Thyroid gland (tissue), 4 donors: Measurements from ENCODE around the gene ALPG. TPM values are rescaled to one million over a fixed set of nuclear protein-coding genes. Genes with fewer than 3 reads are reported as not detected.
"Not testable (repeated sequence)": the region's sequence is repeated elsewhere in the genome, so short reads cannot be mapped to it uniquely, and the experiment has no call there.

ENCODE experiments used
- DNase-seq, 2 donors: peaks; one replicate each; pipeline ENCODE4 v3.0.0-alpha.2; 2019
- H3K27ac ChIP-seq, 3 donors: fragments of 200-600 bp; sonication (generic); 1 replicate in 2 of 3; 2 replicates in 1 of 3; pipeline ENCODE4 v1.5.1; 2016 to 2019; ENCODE audit warnings: mild to moderate bottlenecking in 1 of 3, moderate library complexity in 1 of 3
- H3K27me3 ChIP-seq: fragments of 200-600 bp; sonication (generic); one replicate; pipeline ENCODE4 v1.5.1; 2019
- H3K36me3 ChIP-seq, 2 donors: fragments of 200-600 bp; sonication (generic); one replicate each; pipeline ENCODE4 v1.5.1; 2016 to 2019
- H3K4me1 ChIP-seq, 2 donors: fragments of 200-600 bp; sonication (generic); one replicate each; pipeline ENCODE4 v1.5.1; 2017 to 2019
- H3K4me3 ChIP-seq, 3 donors: fragments of 200-600 bp; sonication (generic); replicated peaks in 1 of 3; 1 replicate in 2 of 3; 2 replicates in 1 of 3; pipeline ENCODE4 v1.5.1; 2016; ENCODE audit warnings: mild to moderate bottlenecking in 1 of 3
- H3K9me3 ChIP-seq: fragments of 200-600 bp; sonication (generic); one replicate; pipeline ENCODE4 v1.5.1; 2017
- POLR2A ChIP-seq, 2 donors: fragments of 450-650 bp; IDR thresholded peaks; one replicate each; pipeline ENCODE4 v1.6.1; 2017; ENCODE audit warnings: antibody characterized with exemption in 2 of 2, mild to moderate bottlenecking in 2 of 2, moderate library complexity in 1 of 2
- WGBS, 2 donors: methylation state at CpG; one replicate each; pipeline ENCODE4 v1.1.5; 2017; 5-methylcytosine and 5-hydroxymethylcytosine counted together
- intact Hi-C: fragments of 100-400 bp; cut with DNase I; formaldehyde crosslinking; loops from one replicate; pipeline ENCODE4 v1.15.1; 2023
- total RNA-seq, 4 donors: library from RNA; depleted of rRNA; stranded (reverse); fragments of >200 nt; gene quantifications; one replicate each; pipeline ENCODE4 v1.2.3, GENCODE V29; 2016
- TF ChIP-seq, protein P1 (sequence below), 6 experiments: fragments of 200-600 bp in 3 of 6; fragments of 450-650 bp in 3 of 6; sonication (generic) in 3 of 6; IDR thresholded peaks; one replicate each; pipeline ENCODE4 v1.5.1; 2016 to 2019; ENCODE audit warnings: antibody characterized with exemption in 6 of 6, mild to moderate bottlenecking in 2 of 6, inconsistent platforms in 1 of 6, moderate library complexity in 1 of 6

Gene ALPG
- total RNA-seq, 4 donors from 2014 or later = not detected

DNA sequence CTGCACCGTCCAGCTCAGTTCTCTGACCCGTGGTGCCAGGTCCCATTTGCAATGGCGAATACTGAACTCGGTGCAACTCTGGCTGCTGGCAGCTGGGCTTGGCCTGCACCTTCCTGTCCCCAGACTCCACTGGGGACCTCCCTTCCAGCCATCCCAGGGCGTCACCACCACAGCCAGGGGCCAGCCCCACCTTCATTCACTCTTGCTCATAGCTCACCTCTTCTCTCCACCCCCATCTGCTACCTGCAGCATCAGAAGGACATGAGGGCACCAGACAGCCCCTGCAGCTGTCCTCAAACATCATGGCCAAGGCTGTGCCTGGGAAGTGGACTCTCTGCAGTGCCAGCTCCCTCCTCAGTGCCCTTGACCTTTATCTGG lies 33.1 kb downstream of the ALPG start:
- intact Hi-C loops = loop anchor here (5.0 kb wide), 2 partner anchors 532 to 582 kb away; no protein-coding TSS in a partner anchor
- no peak for DNase-seq
- 86% methylated on average over 1 of the region's 5 CpGs; no CpG with 5 or more reads in 1 of the 2 donors for WGBS, 2 donors

GRCh38 chr2:232440220-232441018 lies 33.8 kb downstream of the ALPG start:
- TF ChIP-seq, protein P1, sequence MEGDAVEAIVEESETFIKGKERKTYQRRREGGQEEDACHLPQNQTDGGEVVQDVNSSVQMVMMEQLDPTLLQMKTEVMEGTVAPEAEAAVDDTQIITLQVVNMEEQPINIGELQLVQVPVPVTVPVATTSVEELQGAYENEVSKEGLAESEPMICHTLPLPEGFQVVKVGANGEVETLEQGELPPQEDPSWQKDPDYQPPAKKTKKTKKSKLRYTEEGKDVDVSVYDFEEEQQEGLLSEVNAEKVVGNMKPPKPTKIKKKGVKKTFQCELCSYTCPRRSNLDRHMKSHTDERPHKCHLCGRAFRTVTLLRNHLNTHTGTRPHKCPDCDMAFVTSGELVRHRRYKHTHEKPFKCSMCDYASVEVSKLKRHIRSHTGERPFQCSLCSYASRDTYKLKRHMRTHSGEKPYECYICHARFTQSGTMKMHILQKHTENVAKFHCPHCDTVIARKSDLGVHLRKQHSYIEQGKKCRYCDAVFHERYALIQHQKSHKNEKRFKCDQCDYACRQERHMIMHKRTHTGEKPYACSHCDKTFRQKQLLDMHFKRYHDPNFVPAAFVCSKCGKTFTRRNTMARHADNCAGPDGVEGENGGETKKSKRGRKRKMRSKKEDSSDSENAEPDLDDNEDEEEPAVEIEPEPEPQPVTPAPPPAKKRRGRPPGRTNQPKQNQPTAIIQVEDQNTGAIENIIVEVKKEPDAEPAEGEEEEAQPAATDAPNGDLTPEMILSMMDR (IDR thresholded peaks at IDR 0.05) = peak; percentile 68 to 97 (median 92)
- peak; percentile 84 to 86 for DNase-seq
- not testable (repeated sequence) for H3K9me3 ChIP-seq, H3K4me1 ChIP-seq, H3K27ac ChIP-seq, H3K27me3 ChIP-seq, H3K36me3 ChIP-seq, H3K4me3 ChIP-seq
- 16 to 27% methylated on average over 7 to 13 of the region's 16 CpGs for WGBS, 2 donors
- intact Hi-C loops = loop anchor here (5.0 kb wide), 1 partner anchor 533 kb away; no protein-coding TSS in a partner anchor

More for the DNA sequence above, 33.1 kb downstream of the ALPG start:
- peaks cover 0 to under 1% of the 10 kb centered on the region in 2 donors for H3K4me1 ChIP-seq
- no peak overlapping the region for H3K27ac ChIP-seq
- H3K9me3 ChIP-seq = no peaks in the 10 kb centered on the region
- TF ChIP-seq, protein P1 (IDR thresholded peaks at IDR 0.05) = peak in 1 of 6 experiments; percentile 36
- TF ChIP-seq POLR2A (IDR thresholded peaks at IDR 0.05) = no peak
- H3K27me3 ChIP-seq = no peaks in the 10 kb centered on the region
- no peaks in the 10 kb centered on the region for H3K36me3 ChIP-seq
- H3K4me3 ChIP-seq = no peak overlapping the region

DNA sequence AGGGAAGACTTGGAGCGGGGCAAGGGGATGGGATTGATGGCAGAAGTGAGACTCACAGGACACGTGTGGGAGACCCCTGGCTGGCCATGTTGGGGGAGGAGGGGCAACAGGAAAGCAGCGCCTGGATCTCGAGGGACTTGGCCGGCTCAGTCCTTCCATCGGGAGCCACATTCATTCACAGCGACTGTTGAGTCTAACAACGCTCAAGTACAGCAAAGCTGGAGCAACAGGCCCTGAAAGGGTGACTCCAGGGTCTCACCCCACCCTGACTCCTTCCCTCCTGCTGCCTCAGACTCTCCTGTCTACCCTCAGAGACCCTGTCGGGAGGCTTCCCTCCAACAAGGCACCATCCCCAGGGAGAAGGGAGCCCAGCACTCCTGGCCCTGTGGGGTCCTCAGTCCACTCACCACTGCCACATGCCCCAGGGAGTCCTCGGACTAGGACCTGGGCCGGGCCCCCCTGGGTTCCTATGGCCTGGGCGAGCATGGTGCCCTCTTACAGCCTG lies 34.6 kb downstream of the ALPG start:
- intact Hi-C loops = loop anchor here (5.0 kb wide), 1 partner anchor 534 kb away; no protein-coding TSS in a partner anchor

DNA sequence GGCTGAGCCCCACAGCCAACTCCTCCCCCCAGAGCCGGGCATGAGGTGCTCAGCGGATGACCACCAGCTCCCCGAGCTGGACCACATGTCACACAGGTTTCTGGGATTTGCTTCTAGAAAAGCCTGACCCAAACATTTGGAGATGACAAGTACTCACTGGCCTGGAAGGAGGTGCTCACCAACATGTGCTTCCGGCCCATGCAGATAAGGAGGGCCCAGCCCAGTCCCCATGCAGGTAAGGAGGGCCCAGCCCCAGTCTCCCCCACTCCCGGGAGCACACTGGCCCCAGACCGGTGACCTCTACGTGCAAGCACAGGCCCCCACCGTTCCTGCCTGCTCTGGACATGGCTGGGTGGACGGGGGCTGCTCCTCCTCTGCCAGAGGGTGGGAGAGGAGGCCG lies 35.3 kb downstream of the ALPG start:
- not testable (repeated sequence) for H3K4me3 ChIP-seq, H3K36me3 ChIP-seq, H3K9me3 ChIP-seq, H3K27me3 ChIP-seq, H3K27ac ChIP-seq, H3K4me1 ChIP-seq, DNase-seq
- intact Hi-C loops = loop anchor here (5.0 kb wide), 1 partner anchor 535 kb away; no protein-coding TSS in a partner anchor
- WGBS, 2 donors = 74 to 100% methylated on average over 1 to 4 of the region's 10 CpGs

More for the DNA sequence above, 34.6 kb downstream of the ALPG start:
- H3K27ac ChIP-seq = no peak overlapping the region
- H3K36me3 ChIP-seq = no peaks in the 10 kb centered on the region
- no peak overlapping the region for H3K4me3 ChIP-seq
- no peaks in the 10 kb centered on the region for H3K4me1 ChIP-seq
- WGBS, 2 donors = 70 to 82% methylated on average over 9 to 10 of the region's 12 CpGs
- TF ChIP-seq POLR2A (IDR thresholded peaks at IDR 0.05) = no peak
- TF ChIP-seq, protein P1 (IDR thresholded peaks at IDR 0.05) = no peak
- no peak for DNase-seq
- H3K27me3 ChIP-seq = no peaks in the 10 kb centered on the region
- no peaks in the 10 kb centered on the region for H3K9me3 ChIP-seq

GRCh38 chr2:232442431-232442830 lies 35.8 kb downstream of the ALPG start:
- 81% methylated on average over 7 of the region's 13 CpGs; no CpG with 5 or more reads in 1 of the 2 donors for WGBS, 2 donors
- not testable (repeated sequence) for H3K27me3 ChIP-seq, DNase-seq, H3K9me3 ChIP-seq, H3K4me3 ChIP-seq, H3K36me3 ChIP-seq, H3K27ac ChIP-seq, H3K4me1 ChIP-seq
- intact Hi-C loops = loop anchor here (5.0 kb wide), 1 partner anchor 535 kb away; no protein-coding TSS in a partner anchor

- not testable (repeated sequence) for H3K36me3 ChIP-seq, H3K4me3 ChIP-seq, H3K27me3 ChIP-seq, H3K27ac ChIP-seq, H3K9me3 ChIP-seq, H3K4me1 ChIP-seq
- 67 to 86% methylated on average over 3 to 4 of the region's 13 CpGs for WGBS, 2 donors
- DNase-seq = peak in 1 of 2 donors; percentile 49
- intact Hi-C loops = loop anchor here (5.0 kb wide), 1 partner anchor 536 kb away; no protein-coding TSS in a partner anchor
Observed at GRCh38 chr2:232443047-232443446, 36.4 kb downstream of the ALPG start.

GRCh38 chr2:232443669-232444408 lies 37.2 kb downstream of the ALPG start:
- DNase-seq, H3K4me3 ChIP-seq, H3K36me3 ChIP-seq, H3K27ac ChIP-seq, H3K4me1 ChIP-seq, H3K9me3 ChIP-seq, H3K27me3 ChIP-seq: not testable (repeated sequence)
- 67 to 82% methylated on average over 6 to 7 of the region's 21 CpGs for WGBS, 2 donors
- intact Hi-C loops = loop anchor here (5.0 kb wide), 1 partner anchor 537 kb away; no protein-coding TSS in a partner anchor
